IMR-90 (cell line): ENCODE data around the gene SEL1L3. TPM values are rescaled to one million over a fixed set of nuclear protein-coding genes. Genes with fewer than 3 reads are reported as not detected.

Experiments used
- ATAC-seq: fragments of 200-7000 bp; cut with Tn5 transposase; 2 replicates; pipeline ENCODE4 v1.9.1; 2020; ENCODE audit warnings: low read depth, mild to moderate bottlenecking, moderate library complexity
- BruUV-seq: library from RNA; stranded (reverse); fragments of 400-500 nt; replicated peaks from 2 replicates; lab custom pipeline; 2021; lab: Mats Ljungman, UMichigan
- CTCF ChIA-PET: fragments of 300-600 bp; formaldehyde crosslinking; extraction: SDS; loops from one replicate; lab custom pipeline; 2021; ENCODE audit warnings: antibody characterized with exemption; lab: Yijun Ruan, JAX
- POLR2A ChIA-PET: fragments of 300-600 bp; sonication (Branson Sonifier 250); formaldehyde crosslinking; loops from one replicate; lab custom pipeline; 2022; ENCODE audit warnings: antibody characterized with exemption; ENCODE audit not compliant: unreplicated experiment; lab: Charles Lee
- DNase-seq: peaks from one replicate; pipeline ENCODE4 v3.0.0; 2013
- H2AFZ ChIP-seq: replicated peaks from 2 replicates; pipeline ENCODE3; 2013; ENCODE audit warnings: low read length, mild to moderate bottlenecking; ENCODE audit not compliant: poor library complexity
- H2AK5ac ChIP-seq: 2 replicates; pipeline ENCODE4 v1.6.1; 2013; ENCODE audit warnings: low read depth, low read length, inconsistent platforms
- H2AK9ac ChIP-seq: replicated peaks from 2 replicates; pipeline ENCODE3; 2013; ENCODE audit warnings: mild to moderate bottlenecking, low read depth, low read length, moderate library complexity; ENCODE audit not compliant: poor library complexity
- H2BK120ac ChIP-seq: 2 replicates; pipeline ENCODE4 v1.6.1; 2013; ENCODE audit warnings: low read depth, low read length, inconsistent platforms
- H2BK15ac ChIP-seq: 3 replicates; pipeline ENCODE4 v1.6.1; 2013; ENCODE audit warnings: low read depth, low read length, inconsistent platforms
- H2BK20ac ChIP-seq: 2 replicates; pipeline ENCODE4 v1.6.1; 2013; ENCODE audit warnings: low read depth, mild to moderate bottlenecking, inconsistent platforms, low read length, moderate library complexity
- H2BK5ac ChIP-seq: 2 replicates; pipeline ENCODE4 v1.6.1; 2013; ENCODE audit warnings: mild to moderate bottlenecking, low read depth, low read length, inconsistent platforms; ENCODE audit not compliant: poor library complexity, severe bottlenecking
- H3K14ac ChIP-seq: replicated peaks from 2 replicates; pipeline ENCODE4 v1.6.1; 2013; ENCODE audit warnings: low read depth, low read length, inconsistent platforms
- H3K18ac ChIP-seq: 2 replicates; pipeline ENCODE4 v1.6.1; 2013; ENCODE audit warnings: low read depth, low read length, control low read depth
- H3K23ac ChIP-seq: 2 replicates; pipeline ENCODE4 v1.6.1; 2013; ENCODE audit warnings: low read depth, low read length, inconsistent platforms
- H3K27ac ChIP-seq: 2 replicates; pipeline ENCODE4 v1.5.1; 2013; ENCODE audit warnings: mild to moderate bottlenecking, control low read depth, low read length; ENCODE audit not compliant: insufficient read depth
- H3K27me3 ChIP-seq: 2 replicates; pipeline ENCODE4 v1.6.1; 2013; ENCODE audit warnings: low read length; ENCODE audit not compliant: control insufficient read depth, insufficient read depth
- H3K36me3 ChIP-seq: 2 replicates; pipeline ENCODE4 v1.6.1; 2013; ENCODE audit warnings: low read length, mixed read lengths; ENCODE audit not compliant: control insufficient read depth, insufficient read depth
- H3K4ac ChIP-seq: 2 replicates; pipeline ENCODE4 v1.6.1; 2013; ENCODE audit warnings: low read depth, low read length, inconsistent platforms
- H3K4me1 ChIP-seq: 2 replicates; pipeline ENCODE4 v1.6.1; 2013; ENCODE audit warnings: low read length, mixed read lengths; ENCODE audit not compliant: control insufficient read depth, insufficient read depth
- H3K4me2 ChIP-seq: 2 replicates; pipeline ENCODE4 v1.6.1; 2013; ENCODE audit warnings: low read depth, mild to moderate bottlenecking, control low read depth, low read length, moderate library complexity
- H3K4me3 ChIP-seq: 2 replicates; pipeline ENCODE4 v1.5.1; 2013; ENCODE audit warnings: low read depth, mild to moderate bottlenecking, control low read depth, low read length, moderate library complexity; ENCODE audit not compliant: insufficient read depth
- H3K56ac ChIP-seq: 2 replicates; pipeline ENCODE4 v1.6.1; 2013; ENCODE audit warnings: low read length, inconsistent platforms; ENCODE audit not compliant: insufficient read depth; ENCODE audit errors: extremely low read depth
- H3K79me1 ChIP-seq, 2 experiments: 2 replicates each; pipeline ENCODE4 v1.6.1; 2013; ENCODE audit warnings: low read length in 2 of 2, inconsistent platforms in 1 of 2, low read depth in 1 of 2
- H3K9ac ChIP-seq: 2 replicates; pipeline ENCODE4 v1.6.1; 2013; ENCODE audit warnings: low read depth, low read length, control low read depth
- H3K9me1 ChIP-seq: 2 replicates; pipeline ENCODE4 v1.6.1; 2013; ENCODE audit warnings: low read length, inconsistent platforms; ENCODE audit not compliant: insufficient read depth
- H3K9me3 ChIP-seq: 2 replicates; pipeline ENCODE4 v1.6.1; 2013; ENCODE audit warnings: low read length; ENCODE audit not compliant: control insufficient read depth, insufficient read depth
- H4K20me1 ChIP-seq: 2 replicates; pipeline ENCODE4 v1.6.1; 2013; ENCODE audit warnings: low read length, inconsistent platforms; ENCODE audit not compliant: insufficient read depth
- H4K5ac ChIP-seq: 2 replicates; pipeline ENCODE4 v1.6.1; 2013; ENCODE audit warnings: mild to moderate bottlenecking, low read depth, low read length, control low read depth
- H4K8ac ChIP-seq, 2 experiments: 2 replicates each; pipeline ENCODE4 v1.6.1; 2013; ENCODE audit warnings: low read depth in 2 of 2, low read length in 2 of 2, control low read depth in 1 of 2, inconsistent platforms in 1 of 2
- H4K91ac ChIP-seq: 2 replicates; pipeline ENCODE4 v1.6.1; 2013; ENCODE audit warnings: low read depth, low read length, inconsistent platforms; ENCODE audit not compliant: insufficient read depth
- MAFK ChIP-seq: IDR thresholded peaks from 2 replicates; pipeline ENCODE4 v1.6.1; 2012; ENCODE audit warnings: low read depth, low read length, improper control_type of control experiment
- POLR2A ChIP-seq: IDR thresholded peaks from 2 replicates; pipeline ENCODE4 v1.6.1; 2012; ENCODE audit warnings: mild to moderate bottlenecking, low read depth, low read length
- WGBS, 2 experiments: methylation state at CpG; one replicate each; pipeline versions ENCODE4 v1.1.5 to v1.1.7; 2013; ENCODE audit warnings: missing lambda C conversion rate in 2 of 2; ENCODE audit not compliant: insufficient read length in 1 of 2; ENCODE audit errors: extremely low coverage in 2 of 2; 5-methylcytosine and 5-hydroxymethylcytosine counted together
- dilution Hi-C: fragments of 300-500 bp; cut with HindIII; formaldehyde crosslinking; loops from one replicate; pipeline ENCODE4 v1.14.3; 2018; ENCODE audit warnings: low sequenced_read_pairs; ENCODE audit not compliant: unreplicated experiment
- in situ Hi-C: fragments of 300-500 bp; cut with MboI; formaldehyde crosslinking; loops from 3 replicates; pipeline ENCODE4 v1.14.3; 2019; ENCODE audit warnings: low sequenced_read_pairs, inconsistent platforms, mixed read lengths
- intact Hi-C: fragments of 100-400 bp; cut with micrococcal nuclease; formaldehyde crosslinking; loops from 2 replicates; pipeline ENCODE4 v1.10.0; 2022
- polyA plus RNA-seq, 3 experiments: library from polyadenylated mRNA; depleted of rRNA; stranded (reverse); fragments of >200 nt; gene quantifications; 2 replicates each; pipeline ENCODE4 v1.2.3, GENCODE V29; 2012; ENCODE audit warnings: low replicate concordance in 1 of 3
- total RNA-seq: library from RNA; depleted of rRNA; stranded (reverse); fragments of >200 nt; gene quantifications from 2 replicates; pipeline ENCODE4 v1.2.3, GENCODE V29; 2012

Gene SEL1L3
- total and polyA plus RNA-seq, 2 of the 4 experiments (the other 2 are of a cell fraction): 16.4 to 43.7 TPM

DNA sequence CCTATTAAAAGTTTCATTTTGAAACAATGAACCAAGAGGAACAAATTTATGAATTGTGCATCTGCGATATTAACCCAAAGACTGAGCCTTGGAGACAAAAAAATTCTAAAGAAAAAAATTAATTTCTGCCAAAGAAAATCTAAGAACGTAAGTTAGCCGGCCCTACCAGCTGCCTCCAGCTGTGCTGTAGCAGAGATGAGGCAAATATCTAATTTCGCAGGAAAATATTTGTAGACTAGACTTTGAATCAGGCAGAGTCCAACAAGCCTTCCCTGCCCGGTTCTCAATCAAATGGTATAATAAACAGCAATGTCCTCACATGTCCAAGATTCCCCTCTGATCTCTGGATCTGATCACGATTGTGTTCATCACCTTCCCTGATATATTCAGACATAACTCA, 30.0 kb upstream of the SEL1L3 start:
- POLR2A ChIA-PET: no interaction called here
- Histone ChIP-seq H2AK5ac (no peak overlapping the region), H2BK20ac (no peak overlapping the region), H4K20me1 (no peaks in the 10 kb centered on the region), H3K36me3 (no peaks in the 10 kb centered on the region), H4K8ac (no peak overlapping the region), H2AFZ (no peak overlapping the region), H3K56ac (no peak overlapping the region), H2BK5ac (no peak overlapping the region), H2BK15ac (no peak overlapping the region), H3K4ac (no peak overlapping the region), H3K9me1 (no peaks in the 10 kb centered on the region), H3K4me2 (no peak overlapping the region), H3K18ac (no peak overlapping the region), H3K9me3 (no peaks in the 10 kb centered on the region), H4K91ac (no peak overlapping the region), H3K23ac (no peak overlapping the region), H3K4me3 (no peak overlapping the region), H3K9ac (no peak overlapping the region), H3K4me1 (no peaks in the 10 kb centered on the region; the same call in 1 of the 2 replicates), H2BK120ac (no peak overlapping the region), H3K79me1 (no peaks in the 10 kb centered on the region), H3K27ac (no peak overlapping the region), H3K14ac (no peak overlapping the region), H4K5ac (no peak overlapping the region), H2AK9ac (no peak overlapping the region), H3K27me3 (no peaks in the 10 kb centered on the region)
- intact Hi-C loops: no loop called here
- TF ChIP-seq POLR2A: no peak
- TF ChIP-seq MAFK: no peak
- ATAC-seq (no peak), DNase-seq (no peak)
- CTCF ChIA-PET: no interaction called here
- WGBS, 2 experiments: 14% methylated on average over 1 of the region's 6 CpGs; no CpG with 5 or more reads in 1 of the 2 experiments
- in situ Hi-C loops: no loop called here
- no TSS peak for BruUV-seq
- dilution Hi-C loops: no loop called here
